Activated gamma-delta T cell treated with Interleukin-2 at 50 U/mL for 16 hours (primary cell): ENCODE results near the gene NKTR.

Experiments used
- DNase-seq: peaks from one replicate; pipeline ENCODE4 v3.0.0-alpha.2; 2020

The NKTR gene

GRCh38 chr3:42697289-42698051 is 97.0 kb downstream of the NKTR start:
- DNase-seq: no peak
